HepG2 (cell line): ENCODE data around the gene GRM1. TPM values are rescaled to one million over a fixed set of nuclear protein-coding genes. Genes with fewer than 3 reads are reported as not detected.

Experiments
- ATAC-seq: fragments of 200-7000 bp; cut with Tn5 transposase; 3 replicates; pipeline ENCODE4 v1.9.1; 2020; ENCODE audit warnings: mild to moderate bottlenecking, moderate library complexity
- BruUV-seq: library from RNA; stranded (reverse); fragments of 400-500 nt; replicated peaks from 2 replicates; lab custom pipeline; 2021; lab: Mats Ljungman, UMichigan
- CTCF ChIA-PET: fragments of 300-600 bp; formaldehyde crosslinking; extraction: SDS; loops from one replicate; lab custom pipeline; 2021; ENCODE audit warnings: low total read pairs, inconsistent platforms, low intra/inter-chr PET ratio; lab: Yijun Ruan, JAX
- POLR2A ChIA-PET: fragments of 350-600 bp; sonication (Branson Sonifier 250); formaldehyde crosslinking; loops from one replicate; lab custom pipeline; 2020; ENCODE audit warnings: antibody characterized with exemption, inconsistent platforms; lab: Yijun Ruan, JAX
- DNase-seq: peaks from one replicate; pipeline ENCODE4 v3.0.0-alpha.2; 2015; ENCODE audit warnings: low spot score
- FAIRE-seq: peaks from 3 replicates; lab custom pipeline; 2011; peaks lifted over from hg19 to GRCh38; lab: Jason Lieb, UNC
- H2AFZ ChIP-seq: one replicate; pipeline ENCODE4 v1.6.1; 2011; ENCODE audit warnings: low read length, inconsistent platforms
- H3K27ac ChIP-seq: fragments of 300-600 bp; 3 replicates; pipeline ENCODE4 v1.8.0; 2011; ENCODE audit warnings: mixed run types, mild to moderate bottlenecking, mixed read lengths, low read length, inconsistent platforms; ENCODE audit not compliant: insufficient read depth; ENCODE audit errors: extremely low read length
- H3K27me3 ChIP-seq, 2 experiments: fragments of 200-600 bp in 1 of 2; 2 replicates in 1 of 2; 3 replicates in 1 of 2; pipeline versions ENCODE4 v1.6.0 to v1.8.0; 2011; ENCODE audit warnings: low read length in 2 of 2, mild to moderate bottlenecking in 2 of 2, moderate library complexity in 2 of 2, inconsistent platforms in 1 of 2; ENCODE audit not compliant: insufficient read depth in 2 of 2, control insufficient read depth in 1 of 2
- H3K36me3 ChIP-seq, 2 experiments: fragments of 200-600 bp in 1 of 2; replicated peaks in 1 of 2; 2 replicates in 1 of 2; 3 replicates in 1 of 2; pipeline versions ENCODE4 v1.5.1 to v1.8.0; 2011; ENCODE audit warnings: low read length in 2 of 2, inconsistent platforms in 1 of 2; ENCODE audit not compliant: insufficient read depth in 2 of 2, control insufficient read depth in 1 of 2
- H3K4me1 ChIP-seq: 2 replicates; pipeline ENCODE4 v1.5.1; 2012; ENCODE audit warnings: low read length, inconsistent platforms; ENCODE audit not compliant: insufficient read depth
- H3K4me2 ChIP-seq: 2 replicates; pipeline ENCODE4 v1.6.0; 2011; ENCODE audit warnings: low read depth, low read length, inconsistent platforms
- H3K4me3 ChIP-seq, 3 experiments: fragments of 200-600 bp in 1 of 3; sonication (generic), shearing (Covaris generic) in 1 of 3; replicated peaks in 1 of 3; 2 replicates each; pipeline ENCODE4 v1.5.1; 2011 to 2016; ENCODE audit warnings: low read length in 3 of 3, inconsistent platforms in 2 of 3, low read depth in 2 of 3, mild to moderate bottlenecking in 2 of 3, control low read depth in 1 of 3, mixed read lengths in 1 of 3; ENCODE audit not compliant: insufficient read depth in 1 of 3
- H3K79me2 ChIP-seq: one replicate; pipeline ENCODE4 v1.6.1; 2011; ENCODE audit warnings: low read length, inconsistent platforms; ENCODE audit not compliant: insufficient read depth
- H3K9ac ChIP-seq: 2 replicates; pipeline ENCODE4 v1.6.0; 2011; ENCODE audit warnings: mild to moderate bottlenecking, low read depth, low read length, inconsistent platforms; ENCODE audit not compliant: insufficient read depth
- H3K9me3 ChIP-seq: 2 replicates; pipeline ENCODE4 v1.5.1; 2012; ENCODE audit warnings: mild to moderate bottlenecking, low read length
- H4K20me1 ChIP-seq: 2 replicates; pipeline ENCODE4 v1.6.0; 2011; ENCODE audit warnings: inconsistent platforms, mild to moderate bottlenecking, low read length, moderate library complexity; ENCODE audit not compliant: insufficient read depth
- ATF7-NPFF ChIP-seq: sonication (generic); formaldehyde crosslinking; IDR thresholded peaks from 2 replicates; pipeline ENCODE4 v1.8.1; 2023; ENCODE audit warnings: mild to moderate bottlenecking, low read depth, missing genetic modification reagents, moderate library complexity
- BCL3 ChIP-seq: sonication (generic); formaldehyde crosslinking; IDR thresholded peaks from 2 replicates; pipeline ENCODE4 v1.5.1; 2020; ENCODE audit warnings: mild to moderate bottlenecking, missing genetic modification reagents, moderate library complexity
- GATAD2A ChIP-seq: IDR thresholded peaks from 2 replicates; pipeline ENCODE4 v1.6.1; 2016
- GRHL1 ChIP-seq: sonication (generic); formaldehyde crosslinking; conservative IDR thresholded peaks from 2 replicates; pipeline ENCODE4 v1.8.0; 2022; ENCODE audit warnings: missing genetic modification reagents
- HCFC1 ChIP-seq: fragments of 150-350 bp; IDR thresholded peaks from 2 replicates; pipeline ENCODE4 v1.6.1; 2014; ENCODE audit warnings: low read depth, low read length
- MAF1 ChIP-seq: sonication (generic); formaldehyde crosslinking; IDR thresholded peaks from 2 replicates; pipeline ENCODE4 v1.5.0; 2020; ENCODE audit warnings: missing genetic modification reagents, borderline replicate concordance
- MED13 ChIP-seq: sonication (generic); formaldehyde crosslinking; IDR thresholded peaks from 2 replicates; pipeline ENCODE4 v1.5.0; 2020; ENCODE audit warnings: missing genetic modification reagents
- PAWR ChIP-seq: sonication (generic); formaldehyde crosslinking; IDR thresholded peaks from 2 replicates; pipeline ENCODE4 v1.4.0; 2020; ENCODE audit warnings: missing genetic modification reagents, mild to moderate bottlenecking, borderline replicate concordance
- TCF7 ChIP-seq: sonication (generic); IDR thresholded peaks from 2 replicates; pipeline ENCODE4 v1.6.1; 2016; ENCODE audit warnings: antibody characterized with exemption, low read depth
- TCF7L2 ChIP-seq: IDR thresholded peaks from 2 replicates; pipeline ENCODE4 v1.6.1; 2011; ENCODE audit warnings: mild to moderate bottlenecking, low read depth, low read length, moderate library complexity
- ZFAT ChIP-seq: sonication (generic); formaldehyde crosslinking; conservative IDR thresholded peaks from 2 replicates; pipeline ENCODE4 v1.8.1; 2023; ENCODE audit warnings: missing genetic modification reagents, inconsistent platforms
- ZNF180 ChIP-seq: sonication (generic); formaldehyde crosslinking; IDR thresholded peaks from 2 replicates; pipeline ENCODE4 v1.4.0; 2020; ENCODE audit warnings: low read depth, missing genetic modification reagents, borderline replicate concordance
- ZNF550 ChIP-seq: sonication (generic); formaldehyde crosslinking; IDR thresholded peaks from 2 replicates; pipeline ENCODE4 v1.4.0; 2020; ENCODE audit warnings: mild to moderate bottlenecking, missing genetic modification reagents, borderline replicate concordance
- ZNF605 ChIP-seq: sonication (generic); formaldehyde crosslinking; IDR thresholded peaks from 2 replicates; pipeline ENCODE4 v1.8.0; 2022; ENCODE audit warnings: mild to moderate bottlenecking, missing genetic modification reagents
- ZNF773 ChIP-seq: sonication (generic); formaldehyde crosslinking; IDR thresholded peaks from 2 replicates; pipeline ENCODE4 v1.4.0; 2020; ENCODE audit warnings: missing genetic modification reagents, borderline replicate concordance
- ZNF800 ChIP-seq: sonication (generic); formaldehyde crosslinking; IDR thresholded peaks from 2 replicates; pipeline ENCODE4 v1.4.0; 2020; ENCODE audit warnings: missing genetic modification reagents
- WGBS: methylation state at CpG from one replicate; pipeline ENCODE4 v1.1.6; 2017; ENCODE audit warnings: low lambda C conversion rate; 5-methylcytosine and 5-hydroxymethylcytosine counted together
- in situ Hi-C: cut with HindIII; loops from 2 replicates; pipeline ENCODE4 v1.10.0; 2017; ENCODE audit warnings: low pct_unique_long_range_greater_than_20kb; ENCODE audit not compliant: extremely low pct_ligation_motif_present
- intact Hi-C: fragments of 100-400 bp; cut with micrococcal nuclease; formaldehyde crosslinking; loops from one replicate; pipeline ENCODE4 v1.10.0; 2022; ENCODE audit not compliant: unreplicated experiment
- polyA plus RNA-seq, 8 experiments: library from polyadenylated mRNA; depleted of rRNA in 3 of 8; stranded (reverse) in 7 of 8; unstranded in 1 of 8; fragments of >200 nt; fragmentation: Illumina TruSeq in 4 of 8; extraction: Trizol in 4 of 8; gene quantifications; 2 replicates each; pipeline versions ENCODE4 v1.2.1 to v1.2.3, GENCODE V29; 2011 to 2016; ENCODE audit warnings: low read depth in 4 of 8, missing spikeins in 1 of 8, mixed read lengths in 1 of 8; ENCODE audit not compliant: insufficient read depth in 1 of 8
- total RNA-seq, 5 experiments: library from RNA; depleted of rRNA; stranded (reverse); fragments of >200 nt; fragmentation: Illumina TruSeq; extraction: Trizol; gene quantifications; 2 replicates each; pipeline ENCODE4 v1.2.3, GENCODE V29; 2016; ENCODE audit warnings: low read depth in 1 of 5

Gene GRM1
- total and polyA plus RNA-seq, 2 of the 13 experiments (the other 11 are each of a cell fraction or from before 2014, with no cell fraction given): 0.09 TPM; not detected in 1

DNA sequence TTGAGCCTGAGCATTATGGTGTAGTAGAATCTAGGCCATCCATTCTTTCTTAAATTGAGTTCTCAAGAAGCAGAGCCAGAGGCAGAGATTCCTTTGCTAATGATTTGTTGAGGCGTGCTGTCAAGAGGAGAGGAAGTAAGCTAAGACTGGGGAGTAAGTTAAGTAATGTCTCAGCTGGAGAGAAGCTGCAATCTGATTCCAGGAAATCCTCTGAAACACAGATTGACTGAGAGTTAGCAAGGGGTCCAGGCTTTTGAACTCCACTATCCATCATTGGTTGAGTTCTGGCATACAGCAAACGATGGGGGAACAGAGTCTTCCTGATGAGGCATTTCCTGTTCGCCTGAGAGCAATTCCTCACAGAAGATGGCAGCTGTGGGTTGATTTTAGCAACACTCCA lies 307.3 kb downstream of the GRM1 start:
- Histone ChIP-seq H3K9ac (no peak overlapping the region), H3K9me3 (no peaks in the 10 kb centered on the region), H3K4me1 (no peaks in the 10 kb centered on the region), H3K36me3 (no peaks in the 10 kb centered on the region), H3K27ac (no peak overlapping the region)
- no peak for TF ChIP-seq MED13 (CRISPR knock-in tag)
- TF ChIP-seq, all 625 proteins: peak for 0
- no peak overlapping the region for H3K4me2 ChIP-seq
- intact Hi-C loops: no loop called here
- H4K20me1 ChIP-seq: no peaks in the 10 kb centered on the region
- CTCF ChIA-PET: no interaction called here
- DNase-seq (no peak), FAIRE-seq (no peak), ATAC-seq (no peak)
- no peak overlapping the region for H2AFZ ChIP-seq
- H3K4me3 ChIP-seq: no peak overlapping the region
- no peaks in the 10 kb centered on the region for H3K79me2 ChIP-seq
- in situ Hi-C loops: no loop called here
- WGBS: 3% methylated on average over 3 of the region's 3 CpGs
- H3K27me3 ChIP-seq: no peaks in the 10 kb centered on the region
- POLR2A ChIA-PET: no interaction called here
- no TSS peak for BruUV-seq

- no peak for FAIRE-seq
- DNase-seq: no peak
- Histone ChIP-seq H3K4me1 (no peaks in the 10 kb centered on the region), H3K27ac (no peak overlapping the region), H3K36me3 (no peaks in the 10 kb centered on the region), H4K20me1 (no peaks in the 10 kb centered on the region), H3K4me3 (no peak overlapping the region), H2AFZ (no peak overlapping the region), H3K9me3 (no peaks in the 10 kb centered on the region), H3K27me3 (no peaks in the 10 kb centered on the region), H3K9ac (no peak overlapping the region), H3K79me2 (no peaks in the 10 kb centered on the region), H3K4me2 (no peak overlapping the region)
- in situ Hi-C loops (no loop called here), intact Hi-C loops (no loop called here)
- ChIA-PET CTCF (no interaction called here), POLR2A (no interaction called here)
- WGBS: 4% methylated on average over 4 of the region's 4 CpGs
- no peak for ATAC-seq
- no TSS peak for BruUV-seq
- TF ChIP-seq TCF7 (no peak), GATAD2A (CRISPR knock-in tag) (no peak), ZNF800 (CRISPR knock-in tag) (no peak), ZNF180 (CRISPR knock-in tag) (no peak), TCF7L2 (no peak), PAWR (no peak), ATF7-NPFF (CRISPR knock-in tag) (no peak), ZFAT (no peak), BCL3 (CRISPR knock-in tag) (no peak), GRHL1 (CRISPR knock-in tag) (no peak), ZNF773 (CRISPR knock-in tag) (no peak), MAF1 (CRISPR knock-in tag) (no peak), HCFC1 (no peak), ZNF550 (CRISPR knock-in tag) (no peak), ZNF605 (CRISPR knock-in tag) (no peak)
These were observed 308.5 kb downstream of the GRM1 start for GRCh38 chr6:146337376-146337775.
